ENCODE measurements around the gene SFPQ.
"Not testable (repeated sequence)": the region's sequence is repeated elsewhere in the genome, so short reads cannot be mapped to it uniquely, and the experiment has no call there.

The SFPQ gene

GRCh38 chr1:35188578-35189392 is 4.2 kb downstream of the SFPQ start:
- no peak for DNase-seq (ENCODE audit: low read depth)

- no peak for DNase-seq (ENCODE audit: low read depth)
These were observed 5.1 kb downstream of the SFPQ start for GRCh38 chr1:35187816-35188342.

- no peak for DNase-seq (ENCODE audit: low read depth)
These were observed 6.7 kb downstream of the SFPQ start for GRCh38 chr1:35186239-35186638.

- DNase-seq (ENCODE audit: low read depth), result no peak
These were observed 7.7 kb downstream of the SFPQ start for GRCh38 chr1:35185200-35185599.

- DNase-seq (ENCODE audit: low read depth), result no peak
These were observed 8.3 kb downstream of the SFPQ start for GRCh38 chr1:35184495-35185199.

- no peak for DNase-seq (ENCODE audit: low read depth)
These were observed 11.0 kb downstream of the SFPQ start for GRCh38 chr1:35181790-35182455.

- no peak for DNase-seq (ENCODE audit: low read depth)
These were observed 12.1 kb downstream of the SFPQ start for GRCh38 chr1:35180776-35181374.

- no peak for DNase-seq (ENCODE audit: low read depth)
These were observed 13.0 kb downstream of the SFPQ start for GRCh38 chr1:35179908-35180307.

- DNase-seq (ENCODE audit: low read depth), result no peak
These were observed 14.0 kb downstream of the SFPQ start for GRCh38 chr1:35178874-35179380.

- no peak for DNase-seq (ENCODE audit: low read depth)
These were observed 14.7 kb downstream of the SFPQ start for GRCh38 chr1:35178295-35178695.

GRCh38 chr1:35177237-35177786 is 15.6 kb downstream of the SFPQ start:
- no peak for DNase-seq (ENCODE audit: low read depth)

- DNase-seq (ENCODE audit: low read depth), result no peak
These were observed 17.3 kb downstream of the SFPQ start for GRCh38 chr1:35175602-35176001.

- DNase-seq (ENCODE audit: low read depth), result no peak
These were observed 17.8 kb downstream of the SFPQ start for GRCh38 chr1:35175098-35175576.

- DNase-seq (ENCODE audit: low read depth), result no peak
These were observed 18.9 kb downstream of the SFPQ start for GRCh38 chr1:35173909-35174540.

- DNase-seq (ENCODE audit: low read depth), result no peak
These were observed 19.5 kb downstream of the SFPQ start for GRCh38 chr1:35173491-35173890.

- DNase-seq (ENCODE audit: low read depth), result no peak
These were observed 20.9 kb downstream of the SFPQ start for GRCh38 chr1:35172022-35172421.

GRCh38 chr1:35171579-35171978 is 21.4 kb downstream of the SFPQ start:
- no peak for DNase-seq (ENCODE audit: low read depth)

- no peak for DNase-seq (ENCODE audit: low read depth)
These were observed 28.1 kb downstream of the SFPQ start for GRCh38 chr1:35164893-35165292.

GRCh38 chr1:35151220-35151619 is 41.7 kb downstream of the SFPQ start:
- no peak for DNase-seq (ENCODE audit: low read depth)

GRCh38 chr1:35145892-35146549 is 46.9 kb downstream of the SFPQ start:
- DNase-seq (ENCODE audit: low read depth), result not testable (repeated sequence)
